Caco-2 (cell line): ENCODE measurements around the gene ZDBF2. TPM values are rescaled to one million over a fixed set of nuclear protein-coding genes. Genes with fewer than 3 reads are reported as not detected.

Source experiments
- BruUV-seq: library from RNA; stranded (reverse); fragments of 400-500 nt; replicated peaks from 2 replicates; lab custom pipeline; 2021; lab: Mats Ljungman, UMichigan
- CTCF ChIA-PET: fragments of 300-600 bp; sonication (Branson Sonifier 250); formaldehyde crosslinking; loops from one replicate; lab custom pipeline; 2022; ENCODE audit warnings: antibody characterized with exemption; lab: Charles Lee
- POLR2A ChIA-PET: fragments of 300-600 bp; sonication (Branson Sonifier 250); formaldehyde crosslinking; loops from one replicate; lab custom pipeline; 2022; ENCODE audit warnings: antibody characterized with exemption; lab: Charles Lee
- DNase-seq, 2 experiments: peaks; one replicate each; pipeline versions ENCODE4 v3.0.0 to v3.0.0-alpha.2; 2020 to 2022
- H3K27me3 ChIP-seq: replicated peaks from 2 replicates; pipeline ENCODE4 v1.6.0; 2011; ENCODE audit warnings: low read length; ENCODE audit not compliant: control insufficient read depth, insufficient read depth
- H3K36me3 ChIP-seq: 2 replicates; pipeline ENCODE4 v1.5.1; 2011; ENCODE audit warnings: low read length; ENCODE audit not compliant: control insufficient read depth, insufficient read depth
- H3K4me1 ChIP-seq: fragments of 250-450 bp; sonication (Bioruptor Pico); 2 replicates; pipeline ENCODE4 v1.5.1; 2020; ENCODE audit warnings: mild to moderate bottlenecking
- H3K4me3 ChIP-seq: 2 replicates; pipeline ENCODE4 v1.5.1; 2011; ENCODE audit warnings: low read depth, mild to moderate bottlenecking, control low read depth, low read length
- H3K9me3 ChIP-seq: fragments of 250-450 bp; sonication (Bioruptor Pico); 2 replicates; pipeline ENCODE4 v1.5.1; 2020; ENCODE audit warnings: mild to moderate bottlenecking, moderate library complexity
- H3K27ac Mint-ChIP-seq: one replicate; pipeline ENCODE4 v1.8.0; 2022; ENCODE audit warnings: mixed read lengths; ENCODE audit not compliant: unreplicated experiment
- H3K27me3 Mint-ChIP-seq: one replicate; pipeline ENCODE4 v1.8.0; 2022; ENCODE audit warnings: mixed read lengths; ENCODE audit not compliant: insufficient read depth, unreplicated experiment
- H3K36me3 Mint-ChIP-seq: one replicate; pipeline ENCODE4 v1.8.0; 2022; ENCODE audit warnings: mild to moderate bottlenecking, mixed read lengths; ENCODE audit not compliant: insufficient read depth, unreplicated experiment
- H3K4me1 Mint-ChIP-seq: one replicate; pipeline ENCODE4 v1.8.0; 2022; ENCODE audit warnings: low read depth, mixed read lengths; ENCODE audit not compliant: unreplicated experiment
- H3K4me3 Mint-ChIP-seq: one replicate; pipeline ENCODE4 v1.8.0; 2022; ENCODE audit warnings: mild to moderate bottlenecking, moderate library complexity, mixed read lengths; ENCODE audit not compliant: unreplicated experiment
- H3K9me3 Mint-ChIP-seq: one replicate; pipeline ENCODE4 v1.8.0; 2022; ENCODE audit warnings: mixed read lengths; ENCODE audit not compliant: unreplicated experiment
- intact Hi-C: fragments of 100-400 bp; cut with micrococcal nuclease; formaldehyde crosslinking; loops from one replicate; pipeline ENCODE4 v1.10.0; 2022; ENCODE audit not compliant: unreplicated experiment
- total RNA-seq: library from RNA; stranded (reverse); gene quantifications from 2 replicates; pipeline ENCODE4 v1.2.3, GENCODE V29; 2022
- TF ChIP-seq, protein P1 (sequence below), 2 experiments: fragments of 200-600 bp in 1 of 2; IDR thresholded peaks; 1 replicate in 1 of 2; 2 replicates in 1 of 2; pipeline versions ENCODE4 v1.5.1 to v1.8.0; 2011 to 2022; ENCODE audit warnings: antibody characterized with exemption in 1 of 2, control low read depth in 1 of 2, inconsistent platforms in 1 of 2, low read depth in 1 of 2, low read length in 1 of 2, mild to moderate bottlenecking in 1 of 2, moderate library complexity in 1 of 2; ENCODE audit not compliant: insufficient read depth in 1 of 2, severe bottlenecking in 1 of 2, unreplicated experiment in 1 of 2

Gene ZDBF2
- total RNA-seq, 1 experiment from 2014 or later, result 6.5 TPM

DNA sequence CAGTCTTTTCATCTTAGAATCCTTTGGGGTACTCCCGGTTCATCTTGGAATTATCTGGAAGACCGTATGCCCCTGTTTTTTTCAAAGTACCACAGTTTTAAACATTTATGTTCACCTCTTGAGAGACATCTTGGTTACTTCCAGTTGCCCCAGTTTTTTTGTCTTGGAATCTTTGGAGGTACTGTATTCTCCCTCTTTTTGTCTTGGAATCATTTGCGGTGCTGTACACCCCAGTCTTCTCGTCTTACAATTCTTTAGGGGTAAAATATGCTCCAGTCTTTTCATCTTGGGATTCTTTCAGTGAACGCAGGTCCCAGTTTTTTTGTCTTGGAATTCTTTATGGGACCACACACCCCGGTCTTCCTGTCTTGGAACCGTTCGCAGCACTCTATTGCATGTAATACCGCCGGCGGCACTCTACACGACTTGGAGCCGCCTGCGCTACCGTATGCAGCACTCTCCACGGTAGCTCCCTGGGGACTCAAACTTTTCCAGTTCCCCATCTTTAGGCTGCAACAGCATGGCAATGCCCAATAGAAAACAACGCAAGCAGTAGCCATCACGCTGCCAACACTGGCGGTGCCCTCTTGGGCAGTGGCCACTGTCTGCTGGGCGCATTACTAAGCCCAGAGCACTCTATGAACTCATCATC is 21.2 kb upstream of the ZDBF2 start:
- Histone ChIP-seq H3K9me3 (no peaks in the 10 kb centered on the region), H3K4me3 (no peak overlapping the region), H3K27me3 (0 out of 2 replicates have a peak, but pooled peaks cover 1% of the 10 kb centered on the region), H3K36me3 (no peaks in the 10 kb centered on the region), H3K4me1 (no peaks in the 10 kb centered on the region)
- intact Hi-C loops, result no loop called here
- ChIA-PET CTCF (no interaction called here), POLR2A (no interaction called here)
- Mint-ChIP-seq H3K4me1 (no peaks in the 10 kb centered on the region), H3K27ac (no peak overlapping the region), H3K4me3 (no peak overlapping the region), H3K9me3 (no peaks in the 10 kb centered on the region), H3K36me3 (no peaks in the 10 kb centered on the region), H3K27me3 (peaks cover 9% of the 10 kb centered on the region)
- DNase-seq, result no peak
- TF ChIP-seq, protein P1, sequence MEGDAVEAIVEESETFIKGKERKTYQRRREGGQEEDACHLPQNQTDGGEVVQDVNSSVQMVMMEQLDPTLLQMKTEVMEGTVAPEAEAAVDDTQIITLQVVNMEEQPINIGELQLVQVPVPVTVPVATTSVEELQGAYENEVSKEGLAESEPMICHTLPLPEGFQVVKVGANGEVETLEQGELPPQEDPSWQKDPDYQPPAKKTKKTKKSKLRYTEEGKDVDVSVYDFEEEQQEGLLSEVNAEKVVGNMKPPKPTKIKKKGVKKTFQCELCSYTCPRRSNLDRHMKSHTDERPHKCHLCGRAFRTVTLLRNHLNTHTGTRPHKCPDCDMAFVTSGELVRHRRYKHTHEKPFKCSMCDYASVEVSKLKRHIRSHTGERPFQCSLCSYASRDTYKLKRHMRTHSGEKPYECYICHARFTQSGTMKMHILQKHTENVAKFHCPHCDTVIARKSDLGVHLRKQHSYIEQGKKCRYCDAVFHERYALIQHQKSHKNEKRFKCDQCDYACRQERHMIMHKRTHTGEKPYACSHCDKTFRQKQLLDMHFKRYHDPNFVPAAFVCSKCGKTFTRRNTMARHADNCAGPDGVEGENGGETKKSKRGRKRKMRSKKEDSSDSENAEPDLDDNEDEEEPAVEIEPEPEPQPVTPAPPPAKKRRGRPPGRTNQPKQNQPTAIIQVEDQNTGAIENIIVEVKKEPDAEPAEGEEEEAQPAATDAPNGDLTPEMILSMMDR (IDR thresholded peaks at IDR 0.05; ENCODE audit: insufficient read depth in 1 of 2, low read depth in 1 of 2, low read length in 1 of 2, severe bottlenecking in 1 of 2, unreplicated experiment in 1 of 2), result no peak
- BruUV-seq, result no TSS peak

DNA sequence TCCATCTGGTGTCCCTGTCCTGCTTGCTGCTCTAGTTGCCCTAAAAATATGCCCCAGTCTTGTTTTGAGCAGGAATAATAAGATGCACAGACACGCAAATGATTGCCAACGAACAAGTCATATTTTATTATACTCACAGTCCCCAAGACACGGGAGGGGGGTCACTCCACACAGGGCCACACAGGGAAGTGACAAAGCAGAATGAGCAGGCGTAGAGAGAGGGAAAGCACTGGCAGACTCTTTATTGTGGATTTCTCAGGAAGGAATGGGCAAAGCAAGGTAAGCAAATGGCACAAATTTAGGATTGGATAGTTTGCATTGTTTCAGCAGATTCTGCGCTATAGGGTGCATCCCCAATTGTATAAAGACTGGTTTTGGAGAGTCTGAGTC is 20.7 kb upstream of the ZDBF2 start:
- no peaks in the 10 kb centered on the region for H3K36me3 ChIP-seq
- H3K27me3 ChIP-seq, result 0 out of 2 replicates have a peak, but pooled peaks cover 1% of the 10 kb centered on the region
- Mint-ChIP-seq H3K27ac (no peak overlapping the region), H3K27me3 (peaks cover 9% of the 10 kb centered on the region), H3K4me3 (no peak overlapping the region), H3K4me1 (no peaks in the 10 kb centered on the region), H3K9me3 (no peaks in the 10 kb centered on the region), H3K36me3 (no peaks in the 10 kb centered on the region)
- POLR2A ChIA-PET, result no interaction called here
- no TSS peak for BruUV-seq
- TF ChIP-seq, protein P1 (IDR thresholded peaks at IDR 0.05; ENCODE audit: insufficient read depth in 1 of 2, low read depth in 1 of 2, low read length in 1 of 2, severe bottlenecking in 1 of 2, unreplicated experiment in 1 of 2), result no peak
- H3K4me1 ChIP-seq, result no peaks in the 10 kb centered on the region
- H3K4me3 ChIP-seq, result no peak overlapping the region
- CTCF ChIA-PET, result no interaction called here
- H3K9me3 ChIP-seq, result no peaks in the 10 kb centered on the region
- intact Hi-C loops, result no loop called here
- no peak for DNase-seq

- intact Hi-C loops, result no loop called here
- Histone ChIP-seq H3K9me3 (no peaks in the 10 kb centered on the region), H3K27me3 (0 out of 2 replicates have a peak, but pooled peaks cover 1% of the 10 kb centered on the region), H3K4me3 (no peak overlapping the region), H3K4me1 (0 out of 2 replicates have a peak, but pooled peaks cover 1% of the 10 kb centered on the region), H3K36me3 (no peaks in the 10 kb centered on the region)
- no peak for DNase-seq
- no TSS peak for BruUV-seq
- ChIA-PET POLR2A (no interaction called here), CTCF (no interaction called here)
- H3K27ac Mint-ChIP-seq, result no peak overlapping the region
- TF ChIP-seq, protein P1 (IDR thresholded peaks at IDR 0.05; ENCODE audit: insufficient read depth in 1 of 2, low read depth in 1 of 2, low read length in 1 of 2, severe bottlenecking in 1 of 2, unreplicated experiment in 1 of 2), result no peak
- no peaks in the 10 kb centered on the region for H3K9me3 Mint-ChIP-seq
- no peaks in the 10 kb centered on the region for H3K36me3 Mint-ChIP-seq
- no peaks in the 10 kb centered on the region for H3K4me1 Mint-ChIP-seq
- H3K27me3 Mint-ChIP-seq, result peaks cover 13% of the 10 kb centered on the region
- no peak overlapping the region for H3K4me3 Mint-ChIP-seq
Observed at GRCh38 chr2:206255003-206255402, 19.5 kb upstream of the ZDBF2 start.
